Tibial nerve (tissue), 4 donors: Measurements from ENCODE around the gene C11orf58.

Source experiments
- EP300 ChIP-seq, 2 donors: sonication (generic); formaldehyde crosslinking; IDR thresholded peaks; one replicate each; pipeline ENCODE4 v1.6.1; 2017; ENCODE audit warnings: antibody characterized with exemption in 2 of 2, mild to moderate bottlenecking in 1 of 2
- TF ChIP-seq, protein P1 (sequence below), 5 experiments: fragments of 200-600 bp in 3 of 5; fragments of 450-650 bp in 2 of 5; sonication (generic) in 3 of 5; IDR thresholded peaks; one replicate each; pipeline ENCODE4 v1.5.1; 2016 to 2019; ENCODE audit warnings: antibody characterized with exemption in 5 of 5, mild to moderate bottlenecking in 3 of 5, moderate library complexity in 2 of 5

- TF ChIP-seq EP300 (IDR thresholded peaks at IDR 0.05): no peak
- TF ChIP-seq, protein P1, sequence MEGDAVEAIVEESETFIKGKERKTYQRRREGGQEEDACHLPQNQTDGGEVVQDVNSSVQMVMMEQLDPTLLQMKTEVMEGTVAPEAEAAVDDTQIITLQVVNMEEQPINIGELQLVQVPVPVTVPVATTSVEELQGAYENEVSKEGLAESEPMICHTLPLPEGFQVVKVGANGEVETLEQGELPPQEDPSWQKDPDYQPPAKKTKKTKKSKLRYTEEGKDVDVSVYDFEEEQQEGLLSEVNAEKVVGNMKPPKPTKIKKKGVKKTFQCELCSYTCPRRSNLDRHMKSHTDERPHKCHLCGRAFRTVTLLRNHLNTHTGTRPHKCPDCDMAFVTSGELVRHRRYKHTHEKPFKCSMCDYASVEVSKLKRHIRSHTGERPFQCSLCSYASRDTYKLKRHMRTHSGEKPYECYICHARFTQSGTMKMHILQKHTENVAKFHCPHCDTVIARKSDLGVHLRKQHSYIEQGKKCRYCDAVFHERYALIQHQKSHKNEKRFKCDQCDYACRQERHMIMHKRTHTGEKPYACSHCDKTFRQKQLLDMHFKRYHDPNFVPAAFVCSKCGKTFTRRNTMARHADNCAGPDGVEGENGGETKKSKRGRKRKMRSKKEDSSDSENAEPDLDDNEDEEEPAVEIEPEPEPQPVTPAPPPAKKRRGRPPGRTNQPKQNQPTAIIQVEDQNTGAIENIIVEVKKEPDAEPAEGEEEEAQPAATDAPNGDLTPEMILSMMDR (IDR thresholded peaks at IDR 0.05): no peak
Measured at GRCh38 chr11:16793009-16793408, 54.6 kb downstream of the C11orf58 start.
